HepG2 (cell line): ENCODE data around the gene KITLG. TPM values are rescaled to one million over a fixed set of nuclear protein-coding genes. Genes with fewer than 3 reads are reported as not detected.

Experiments used
- FOXA1 ChIP-seq, 2 experiments: fragments of 450-650 bp in 1 of 2; sonication (generic) in 1 of 2; formaldehyde crosslinking in 1 of 2; IDR thresholded peaks; 2 replicates each; pipeline versions ENCODE4 v1.4.0 to v1.6.1; 2016 to 2020; ENCODE audit warnings: missing genetic modification reagents in 1 of 2
- GABPA ChIP-seq, 2 experiments: IDR thresholded peaks; 2 replicates each; pipeline ENCODE4 v1.6.1; 2011 to 2016; ENCODE audit warnings: low read depth in 2 of 2, low read length in 1 of 2, missing biosample characterization in 1 of 2, missing genetic modification characterization in 1 of 2
- HOXA5 ChIP-seq: sonication (generic); formaldehyde crosslinking; IDR thresholded peaks from 2 replicates; pipeline ENCODE4 v1.4.0; 2020; ENCODE audit warnings: missing genetic modification reagents
- NKX3-1 ChIP-seq: sonication (generic); formaldehyde crosslinking; IDR thresholded peaks from 2 replicates; pipeline ENCODE4 v1.5.0; 2020; ENCODE audit warnings: missing genetic modification reagents
- RBM39 ChIP-seq: fragments of 200-400 bp; formaldehyde crosslinking; IDR thresholded peaks from one replicate; pipeline ENCODE4 v1.6.1; 2018; ENCODE audit warnings: antibody characterized with exemption, mild to moderate bottlenecking, low read depth, low read length; ENCODE audit not compliant: poor library complexity, severe bottlenecking
- SP4 ChIP-seq: sonication (generic); formaldehyde crosslinking; IDR thresholded peaks from 2 replicates; pipeline ENCODE4 v1.8.1; 2023; ENCODE audit warnings: mild to moderate bottlenecking, missing genetic modification reagents
- TAF1 ChIP-seq: sonication (generic); formaldehyde crosslinking; IDR thresholded peaks from 2 replicates; pipeline ENCODE4 v1.4.0; 2020; ENCODE audit warnings: missing genetic modification reagents
- TRIM24 ChIP-seq: sonication (generic); formaldehyde crosslinking; IDR thresholded peaks from 2 replicates; pipeline ENCODE4 v1.8.0; 2022; ENCODE audit warnings: mild to moderate bottlenecking, missing genetic modification reagents
- ZBTB10 ChIP-seq: sonication (generic); formaldehyde crosslinking; IDR thresholded peaks from 2 replicates; pipeline ENCODE4 v1.4.0; 2020; ENCODE audit warnings: missing genetic modification reagents, borderline replicate concordance
- ZBTB34 ChIP-seq: sonication (generic); formaldehyde crosslinking; IDR thresholded peaks from 2 replicates; pipeline ENCODE4 v1.8.0; 2022; ENCODE audit warnings: mild to moderate bottlenecking, missing genetic modification reagents
- ZFY ChIP-seq: sonication (generic); formaldehyde crosslinking; IDR thresholded peaks from 2 replicates; pipeline ENCODE4 v1.4.0; 2020; ENCODE audit warnings: missing genetic modification reagents
- ZNF136 ChIP-seq: sonication (generic); formaldehyde crosslinking; IDR thresholded peaks from 2 replicates; pipeline ENCODE4 v1.8.1; 2022; ENCODE audit warnings: low read depth, mild to moderate bottlenecking, moderate library complexity, missing genetic modification reagents
- ZNF24 ChIP-seq: fragments of 450-650 bp; IDR thresholded peaks from 2 replicates; pipeline ENCODE4 v1.6.1; 2017; ENCODE audit warnings: antibody characterized with exemption, mild to moderate bottlenecking
- ZNF256 ChIP-seq: sonication (generic); formaldehyde crosslinking; conservative IDR thresholded peaks from 2 replicates; pipeline ENCODE4 v1.4.0; 2020; ENCODE audit warnings: missing genetic modification reagents
- ZNF362 ChIP-seq: sonication (generic); formaldehyde crosslinking; IDR thresholded peaks from 2 replicates; pipeline ENCODE4 v1.4.0; 2020; ENCODE audit warnings: missing genetic modification reagents, mild to moderate bottlenecking, borderline replicate concordance
- ZNF543 ChIP-seq: sonication (generic); formaldehyde crosslinking; IDR thresholded peaks from 2 replicates; pipeline ENCODE4 v1.4.0; 2020; ENCODE audit warnings: mild to moderate bottlenecking, missing genetic modification reagents
- ZNF616 ChIP-seq: sonication (generic); formaldehyde crosslinking; IDR thresholded peaks from 2 replicates; pipeline ENCODE4 v1.5.0; 2020; ENCODE audit warnings: low read depth, mild to moderate bottlenecking, missing genetic modification reagents
- ZNF720 ChIP-seq: sonication (generic); formaldehyde crosslinking; IDR thresholded peaks from 2 replicates; pipeline ENCODE4 v1.4.0; 2020; ENCODE audit warnings: missing genetic modification reagents
- ZNF772 ChIP-seq: sonication (generic); formaldehyde crosslinking; IDR thresholded peaks from 2 replicates; pipeline ENCODE4 v1.5.0; 2020; ENCODE audit warnings: mild to moderate bottlenecking, missing genetic modification reagents
- ZNF883 ChIP-seq: sonication (generic); formaldehyde crosslinking; IDR thresholded peaks from 2 replicates; pipeline ENCODE4 v1.5.1; 2020; ENCODE audit warnings: mild to moderate bottlenecking, missing genetic modification reagents; ENCODE audit errors: not compliant biosample characterization
- polyA plus RNA-seq, 8 experiments: library from polyadenylated mRNA; depleted of rRNA in 3 of 8; stranded (reverse) in 7 of 8; unstranded in 1 of 8; fragments of >200 nt; fragmentation: Illumina TruSeq in 4 of 8; extraction: Trizol in 4 of 8; gene quantifications; 2 replicates each; pipeline versions ENCODE4 v1.2.1 to v1.2.3, GENCODE V29; 2011 to 2016; ENCODE audit warnings: low read depth in 4 of 8, missing spikeins in 1 of 8, mixed read lengths in 1 of 8; ENCODE audit not compliant: insufficient read depth in 1 of 8
- total RNA-seq, 5 experiments: library from RNA; depleted of rRNA; stranded (reverse); fragments of >200 nt; fragmentation: Illumina TruSeq; extraction: Trizol; gene quantifications; 2 replicates each; pipeline ENCODE4 v1.2.3, GENCODE V29; 2016; ENCODE audit warnings: low read depth in 1 of 5
- TF ChIP-seq, protein P1 (sequence below): sonication (generic); formaldehyde crosslinking; IDR thresholded peaks from 2 replicates; pipeline ENCODE4 v1.4.0; 2020; ENCODE audit warnings: missing genetic modification reagents
- TF ChIP-seq, protein P2 (sequence below): sonication (generic); formaldehyde crosslinking; IDR thresholded peaks from 2 replicates; pipeline ENCODE4 v1.5.0; 2020; ENCODE audit warnings: missing genetic modification reagents, mild to moderate bottlenecking, borderline replicate concordance

The KITLG gene
- total and polyA plus RNA-seq, 2 of the 13 experiments (the other 11 are each of a cell fraction or from before 2014, with no cell fraction given): 0.66 to 4.3 TPM

- TF ChIP-seq, protein P1, sequence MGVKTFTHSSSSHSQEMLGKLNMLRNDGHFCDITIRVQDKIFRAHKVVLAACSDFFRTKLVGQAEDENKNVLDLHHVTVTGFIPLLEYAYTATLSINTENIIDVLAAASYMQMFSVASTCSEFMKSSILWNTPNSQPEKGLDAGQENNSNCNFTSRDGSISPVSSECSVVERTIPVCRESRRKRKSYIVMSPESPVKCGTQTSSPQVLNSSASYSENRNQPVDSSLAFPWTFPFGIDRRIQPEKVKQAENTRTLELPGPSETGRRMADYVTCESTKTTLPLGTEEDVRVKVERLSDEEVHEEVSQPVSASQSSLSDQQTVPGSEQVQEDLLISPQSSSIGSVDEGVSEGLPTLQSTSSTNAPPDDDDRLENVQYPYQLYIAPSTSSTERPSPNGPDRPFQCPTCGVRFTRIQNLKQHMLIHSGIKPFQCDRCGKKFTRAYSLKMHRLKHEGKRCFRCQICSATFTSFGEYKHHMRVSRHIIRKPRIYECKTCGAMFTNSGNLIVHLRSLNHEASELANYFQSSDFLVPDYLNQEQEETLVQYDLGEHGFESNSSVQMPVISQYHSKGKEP (CRISPR knock-in tag): no peak
- TF ChIP-seq ZBTB10: no peak
- no peak for TF ChIP-seq ZFY (CRISPR knock-in tag)
- TF ChIP-seq ZNF136 (CRISPR knock-in tag): no peak
- no peak for TF ChIP-seq ZNF616
- TF ChIP-seq SP4 (CRISPR knock-in tag): peak; percentile 40; the same call in 1 of the 2 replicates
- TF ChIP-seq, protein P2, sequence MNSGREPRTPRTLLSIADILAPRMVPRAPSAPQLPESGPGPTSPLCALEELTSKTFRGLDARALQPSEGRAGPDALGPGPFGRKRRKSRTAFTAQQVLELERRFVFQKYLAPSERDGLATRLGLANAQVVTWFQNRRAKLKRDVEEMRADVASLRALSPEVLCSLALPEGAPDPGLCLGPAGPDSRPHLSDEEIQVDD (CRISPR knock-in tag): no peak
- no peak for TF ChIP-seq ZNF543 (CRISPR knock-in tag)
- no peak for TF ChIP-seq ZNF362 (CRISPR knock-in tag)
- no peak for TF ChIP-seq ZBTB34 (CRISPR knock-in tag)
- 0 out of 2 replicates have a peak, but pooled peaks have one; percentile 59 for TF ChIP-seq ZNF772 (CRISPR knock-in tag)
- no peak; the same call in 1 of the 2 replicates for TF ChIP-seq TAF1 (CRISPR knock-in tag)
- TF ChIP-seq HOXA5 (CRISPR knock-in tag): 0 out of 2 replicates have a peak, but pooled peaks have one; percentile 24
- no peak for TF ChIP-seq ZNF24
- TF ChIP-seq ZNF256 (CRISPR knock-in tag): no peak
- TF ChIP-seq TRIM24 (CRISPR knock-in tag): no peak
- TF ChIP-seq RBM39: peak; percentile 31
- TF ChIP-seq GABPA (IDR thresholded peaks at IDR 0.05; ENCODE audit: low read depth, low read length): no peak
- TF ChIP-seq GABPA (CRISPR knock-in tag; IDR thresholded peaks at IDR 0.05; ENCODE audit: low read depth): 0 out of 2 replicates have a peak, but pooled peaks have one; percentile 32
- no peak for TF ChIP-seq NKX3-1 (CRISPR knock-in tag)
- TF ChIP-seq ZNF883: no peak
- no peak for TF ChIP-seq FOXA1 (IDR thresholded peaks at IDR 0.05)
- TF ChIP-seq FOXA1 (CRISPR knock-in tag; IDR thresholded peaks at IDR 0.05): no peak
- TF ChIP-seq ZNF720 (CRISPR knock-in tag): no peak
Measured at GRCh38 chr12:88580051-88580871, at the start of gene KITLG (continued).
